ENCODE data around the gene CLSTN3. TPM values are rescaled to one million over a fixed set of nuclear protein-coding genes. Genes with fewer than 3 reads are reported as not detected.

CLSTN3 gene
- total RNA-seq, 1 experiment from 2014 or later: 40.2 TPM

- H3K9me3 Mint-ChIP-seq (ENCODE audit: unreplicated experiment): no peaks in the 10 kb centered on the region
- H3K27ac Mint-ChIP-seq (ENCODE audit: unreplicated experiment): no peak overlapping the region
- CTCF ChIA-PET: interaction anchor here (0.5 to 2.3 kb wide), 7 partner anchors 30 to 170 kb away, joined by 3 to 24 read pairs (median 5); partner anchors contain the start of genes C12orf57 and RNU7-1
- no peaks in the 10 kb centered on the region for H3K4me1 ChIP-seq
- BruUV-seq (replicated peaks): no TSS peak
- peaks cover 1% of the 10 kb centered on the region; the same call in 1 of the 2 replicates for H3K36me3 ChIP-seq (ENCODE audit: control insufficient read depth, insufficient read depth, low read length)
- no peak for TF ChIP-seq CTCF (IDR thresholded peaks at IDR 0.05; ENCODE audit: insufficient read depth in 1 of 2, low read depth in 1 of 2, low read length in 1 of 2, severe bottlenecking in 1 of 2, unreplicated experiment in 1 of 2)
- H3K9me3 ChIP-seq: no peaks in the 10 kb centered on the region
- intact Hi-C loops (cut with micrococcal nuclease; ENCODE audit: unreplicated experiment): no loop called here
- H3K4me3 ChIP-seq (ENCODE audit: low read depth, low read length): no peak overlapping the region
- no peaks in the 10 kb centered on the region for H3K27me3 ChIP-seq (replicated peaks; ENCODE audit: control insufficient read depth, insufficient read depth, low read length)
- H3K4me1 Mint-ChIP-seq (ENCODE audit: low read depth, unreplicated experiment): peaks cover 6% of the 10 kb centered on the region
- POLR2A ChIA-PET: no interaction called here
- H3K27me3 Mint-ChIP-seq (ENCODE audit: insufficient read depth, unreplicated experiment): no peaks in the 10 kb centered on the region
- peak in 1 of 2 experiments; percentile 27 for DNase-seq
- peaks cover 2% of the 10 kb centered on the region for H3K36me3 Mint-ChIP-seq (ENCODE audit: insufficient read depth, unreplicated experiment)
- no peak overlapping the region for H3K4me3 Mint-ChIP-seq (ENCODE audit: unreplicated experiment)
Measured at GRCh38 chr12:7114008-7114407, 16.2 kb upstream of the CLSTN3 start.

GRCh38 chr12:7114851-7115250 lies 15.3 kb upstream of the CLSTN3 start:
- ChIA-PET CTCF (no interaction called here), POLR2A (no interaction called here)
- Histone ChIP-seq H3K27me3 (replicated peaks; ENCODE audit: control insufficient read depth, insufficient read depth, low read length) (no peaks in the 10 kb centered on the region), H3K4me1 (no peaks in the 10 kb centered on the region), H3K36me3 (ENCODE audit: control insufficient read depth, insufficient read depth, low read length) (peaks cover 1% of the 10 kb centered on the region; the same call in 1 of the 2 replicates), H3K9me3 (no peaks in the 10 kb centered on the region), H3K4me3 (ENCODE audit: low read depth, low read length) (no peak overlapping the region)
- Mint-ChIP-seq H3K27me3 (ENCODE audit: insufficient read depth, unreplicated experiment) (no peaks in the 10 kb centered on the region), H3K4me3 (ENCODE audit: unreplicated experiment) (no peak overlapping the region), H3K36me3 (ENCODE audit: insufficient read depth, unreplicated experiment) (no peaks in the 10 kb centered on the region), H3K9me3 (ENCODE audit: unreplicated experiment) (no peaks in the 10 kb centered on the region), H3K27ac (ENCODE audit: unreplicated experiment) (no peak overlapping the region), H3K4me1 (ENCODE audit: low read depth, unreplicated experiment) (no peaks in the 10 kb centered on the region)
- no TSS peak for BruUV-seq (replicated peaks)
- intact Hi-C loops (cut with micrococcal nuclease; ENCODE audit: unreplicated experiment): no loop called here
- no peak for DNase-seq
- TF ChIP-seq CTCF (IDR thresholded peaks at IDR 0.05; ENCODE audit: insufficient read depth in 1 of 2, low read depth in 1 of 2, low read length in 1 of 2, severe bottlenecking in 1 of 2, unreplicated experiment in 1 of 2): no peak

- no peaks in the 10 kb centered on the region for H3K4me1 ChIP-seq
- no peaks in the 10 kb centered on the region; the same call in 1 of the 2 replicates for H3K36me3 ChIP-seq (ENCODE audit: control insufficient read depth, insufficient read depth, low read length)
- intact Hi-C loops (cut with micrococcal nuclease; ENCODE audit: unreplicated experiment): no loop called here
- peak in 1 of 2 experiments; percentile 8 for DNase-seq
- ChIA-PET POLR2A (no interaction called here), CTCF (no interaction called here)
- Mint-ChIP-seq H3K36me3 (ENCODE audit: insufficient read depth, unreplicated experiment) (no peaks in the 10 kb centered on the region), H3K27ac (ENCODE audit: unreplicated experiment) (no peak overlapping the region), H3K4me1 (ENCODE audit: low read depth, unreplicated experiment) (no peaks in the 10 kb centered on the region), H3K9me3 (ENCODE audit: unreplicated experiment) (no peaks in the 10 kb centered on the region), H3K27me3 (ENCODE audit: insufficient read depth, unreplicated experiment) (no peaks in the 10 kb centered on the region), H3K4me3 (ENCODE audit: unreplicated experiment) (no peak overlapping the region)
- no peaks in the 10 kb centered on the region for H3K9me3 ChIP-seq
- no peak for TF ChIP-seq CTCF (IDR thresholded peaks at IDR 0.05; ENCODE audit: insufficient read depth in 1 of 2, low read depth in 1 of 2, low read length in 1 of 2, severe bottlenecking in 1 of 2, unreplicated experiment in 1 of 2)
- H3K27me3 ChIP-seq (replicated peaks; ENCODE audit: control insufficient read depth, insufficient read depth, low read length): no peaks in the 10 kb centered on the region
- BruUV-seq (replicated peaks): no TSS peak
- no peak overlapping the region for H3K4me3 ChIP-seq (ENCODE audit: low read depth, low read length)
Measured at GRCh38 chr12:7116196-7116595, 14.0 kb upstream of the CLSTN3 start.

All from Caco-2 (cell line).